Keratinocyte (primary cell): ENCODE measurements around the gene TNPO3. TPM values are rescaled to one million over a fixed set of nuclear protein-coding genes. Genes with fewer than 3 reads are reported as not detected.

ENCODE experiments used
- DNase-seq: peaks from one replicate; pipeline ENCODE4 v3.0.0-alpha.2; 2011; ENCODE audit warnings: low read depth, missing footprints, low spot score
- FAIRE-seq: peaks from 2 replicates; lab custom pipeline; 2011; peaks lifted over from hg19 to GRCh38; lab: Jason Lieb, UNC
- H2AFZ ChIP-seq: 2 replicates; pipeline ENCODE4 v1.6.0; 2012; ENCODE audit warnings: low read length, control low read depth, inconsistent platforms; ENCODE audit not compliant: control insufficient read depth
- H3K27ac ChIP-seq: 2 replicates; pipeline ENCODE4 v1.5.1; 2011; ENCODE audit warnings: low read length; ENCODE audit not compliant: control insufficient read depth, insufficient read depth
- H3K27me3 ChIP-seq: 3 replicates; pipeline ENCODE4 v1.6.0; 2011; ENCODE audit warnings: low read length; ENCODE audit not compliant: control insufficient read depth, insufficient read depth; ENCODE audit errors: extremely low read depth
- H3K36me3 ChIP-seq, 2 experiments: 2 replicates in 1 of 2; 3 replicates in 1 of 2; pipeline ENCODE4 v1.5.1; 2011; ENCODE audit warnings: low read length in 2 of 2, mild to moderate bottlenecking in 1 of 2; ENCODE audit not compliant: control insufficient read depth in 2 of 2, insufficient read depth in 2 of 2; ENCODE audit errors: extremely low read depth in 1 of 2
- H3K4me1 ChIP-seq: 3 replicates; pipeline ENCODE4 v1.5.1; 2011; ENCODE audit warnings: low read length; ENCODE audit not compliant: control insufficient read depth, insufficient read depth; ENCODE audit errors: extremely low read depth
- H3K4me2 ChIP-seq: 3 replicates; pipeline ENCODE4 v1.6.0; 2011; ENCODE audit warnings: low read depth, low read length; ENCODE audit not compliant: control insufficient read depth, insufficient read depth; ENCODE audit errors: extremely low read depth
- H3K4me3 ChIP-seq, 3 experiments: fragments of 200-600 bp in 1 of 3; sonication (generic) in 1 of 3; 2 replicates in 2 of 3; 3 replicates in 1 of 3; pipeline ENCODE4 v1.5.1; 2011 to 2016; ENCODE audit warnings: low read length in 3 of 3, mild to moderate bottlenecking in 3 of 3, control low read depth in 2 of 3, inconsistent platforms in 1 of 3, low read depth in 1 of 3, mixed read lengths in 1 of 3, mixed run types in 1 of 3, moderate library complexity in 1 of 3; ENCODE audit not compliant: control insufficient read depth in 2 of 3, insufficient read depth in 2 of 3; ENCODE audit errors: extremely low read depth in 1 of 3
- H3K79me2 ChIP-seq: 2 replicates; pipeline ENCODE4 v1.6.0; 2012; ENCODE audit warnings: low read length; ENCODE audit not compliant: control insufficient read depth, insufficient read depth
- H3K9ac ChIP-seq: 3 replicates; pipeline ENCODE4 v1.6.0; 2011; ENCODE audit warnings: low read length; ENCODE audit not compliant: control insufficient read depth, insufficient read depth; ENCODE audit errors: extremely low read depth
- H3K9me1 ChIP-seq: 3 replicates; pipeline ENCODE4 v1.6.0; 2011; ENCODE audit warnings: low read length; ENCODE audit not compliant: control insufficient read depth, insufficient read depth; ENCODE audit errors: extremely low read depth
- H3K9me3 ChIP-seq: 2 replicates; pipeline ENCODE4 v1.5.1; 2012; ENCODE audit warnings: low read depth, low read length; ENCODE audit not compliant: control insufficient read depth
- H4K20me1 ChIP-seq: 3 replicates; pipeline ENCODE4 v1.6.0; 2011; ENCODE audit warnings: low read length; ENCODE audit not compliant: control insufficient read depth, insufficient read depth; ENCODE audit errors: extremely low read depth
- CTCF ChIP-seq, 3 experiments: IDR thresholded peaks in 1 of 3; conservative IDR thresholded peaks in 1 of 3; optimal IDR thresholded peaks in 1 of 3; 2 replicates in 2 of 3; 3 replicates in 1 of 3; pipeline versions ENCODE3 to v1.5.1; 2011; ENCODE audit warnings: low read length in 3 of 3, mild to moderate bottlenecking in 3 of 3, moderate library complexity in 2 of 3, control low read depth in 1 of 3, inconsistent platforms in 1 of 3; ENCODE audit not compliant: insufficient read depth in 2 of 3; ENCODE audit errors: extremely low read depth in 1 of 3
- EZH2 ChIP-seq: IDR thresholded peaks from one replicate; pipeline ENCODE4 v1.6.1; 2012; ENCODE audit warnings: inconsistent platforms, mild to moderate bottlenecking, low read length, moderate library complexity
- dilution Hi-C: fragments of 300-500 bp; cut with MboI; formaldehyde crosslinking; loops from one replicate; pipeline ENCODE4 v1.7.0; 2020; ENCODE audit warnings: low sequenced_read_pairs; ENCODE audit not compliant: extremely low pct_ligation_motif_present
- polyA plus RNA-seq, 5 experiments: library from polyadenylated mRNA; depleted of rRNA in 3 of 5; stranded (reverse) in 3 of 5; stranded (forward) in 1 of 5; unstranded in 1 of 5; fragments of >200 nt; gene quantifications; 1 replicate in 1 of 5; 2 replicates in 3 of 5; 3 replicates in 1 of 5; pipeline versions ENCODE4 v1.2.1 to v1.2.3, GENCODE V29; 2011 to 2012; ENCODE audit warnings: missing spikeins in 2 of 5, low read depth in 1 of 5, low replicate concordance in 1 of 5

Gene TNPO3
- polyA plus RNA-seq, 1 donor (not counting 4 experiments of a cell fraction or from before 2014, with no cell fraction given): 35.1 TPM

- H3K9me3 ChIP-seq: no peaks in the 10 kb centered on the region
- peak within 1 kb of the TSS; percentile 84 for H2AFZ ChIP-seq
- no peaks in the 10 kb centered on the region for H3K9me1 ChIP-seq
- H3K79me2 ChIP-seq: no peaks in the 10 kb centered on the region
- no peaks in the 10 kb centered on the region for H3K36me3 ChIP-seq
- H3K4me3 ChIP-seq: peak within 1 kb of the TSS; percentile 49 to 73 (median 67)
- H3K27me3 ChIP-seq: peaks cover 38% of the 10 kb centered on the region
- TF ChIP-seq EZH2: no peak
- TF ChIP-seq CTCF (optimal IDR thresholded peaks at IDR 0.05 in 1 of 3, IDR thresholded peaks at IDR 0.05 in 1 of 3, conservative IDR thresholded peaks at IDR 0.05 in 1 of 3; ENCODE audit: extremely low read depth in 1 of 3, insufficient read depth in 2 of 3, low read length in 3 of 3): no peak
- no peak within 1 kb of the TSS for H3K27ac ChIP-seq
- H3K4me2 ChIP-seq: peak within 1 kb of the TSS; percentile 88
- peak within 1 kb of the TSS; percentile 52 for H3K9ac ChIP-seq
- H4K20me1 ChIP-seq: no peaks in the 10 kb centered on the region
- no peaks in the 10 kb centered on the region for H3K4me1 ChIP-seq
- no peak for FAIRE-seq
- no peak for DNase-seq
- dilution Hi-C loops: no loop called here
Measured at GRCh38 chr7:128937647-128938543, 117.0 kb downstream of the TNPO3 start, which contains the start of gene IRF5. TSS of gene IRF5 (plus strand) at chr7:128937927. CDS start at chr7:128942082, 4,155 bp downstream.

GRCh38 chr7:128937271-128937646 lies 117.7 kb downstream of the TNPO3 start:
- dilution Hi-C loops: no loop called here
- H3K36me3 ChIP-seq: no peaks in the 10 kb centered on the region
- H3K4me2 ChIP-seq: peak overlapping the region; percentile 88
- no peaks in the 10 kb centered on the region for H3K79me2 ChIP-seq
- TF ChIP-seq EZH2: no peak
- no peak for TF ChIP-seq CTCF (optimal IDR thresholded peaks at IDR 0.05 in 1 of 3, IDR thresholded peaks at IDR 0.05 in 1 of 3, conservative IDR thresholded peaks at IDR 0.05 in 1 of 3; ENCODE audit: extremely low read depth in 1 of 3, insufficient read depth in 2 of 3, low read length in 3 of 3)
- H3K9me1 ChIP-seq: no peaks in the 10 kb centered on the region
- no peak for DNase-seq
- H3K4me3 ChIP-seq: peak overlapping the region in 1 of 3 experiments; percentile 27
- H4K20me1 ChIP-seq: no peaks in the 10 kb centered on the region
- H3K9me3 ChIP-seq: no peaks in the 10 kb centered on the region
- H3K9ac ChIP-seq: no peak overlapping the region
- peak overlapping the region; percentile 84 for H2AFZ ChIP-seq
- H3K27me3 ChIP-seq: peaks cover 38% of the 10 kb centered on the region
- H3K27ac ChIP-seq: no peak overlapping the region
- FAIRE-seq: no peak
- H3K4me1 ChIP-seq: no peaks in the 10 kb centered on the region
